A673 (cell line): Measurements from ENCODE around the gene CTTN. TPM values are rescaled to one million over a fixed set of nuclear protein-coding genes. Genes with fewer than 3 reads are reported as not detected.

ENCODE experiments used
- BruUV-seq: library from RNA; stranded (reverse); fragments of 400-500 nt; replicated peaks from 2 replicates; lab custom pipeline; 2021; lab: Mats Ljungman, UMichigan
- CTCF ChIA-PET: fragments of 300-600 bp; sonication (Branson Sonifier 250); formaldehyde crosslinking; loops from one replicate; lab custom pipeline; 2022; ENCODE audit warnings: antibody characterized with exemption; lab: Charles Lee
- POLR2A ChIA-PET: fragments of 300-600 bp; sonication (Branson Sonifier 250); formaldehyde crosslinking; loops from one replicate; lab custom pipeline; 2022; ENCODE audit warnings: antibody characterized with exemption; ENCODE audit not compliant: low non-redundant PET; lab: Charles Lee
- DNase-seq: peaks from one replicate; pipeline ENCODE4 v3.0.0-alpha.2; 2015; ENCODE audit warnings: low spot score
- H3K27ac ChIP-seq: fragments of 200-600 bp; sonication (generic); 2 replicates; pipeline ENCODE4 v1.5.1; 2016; ENCODE audit warnings: mixed run types, low read depth, mild to moderate bottlenecking, mixed read lengths, antibody characterized with exemption, low read length; ENCODE audit not compliant: poor library complexity, severe bottlenecking
- H3K27me3 ChIP-seq: fragments of 200-600 bp; sonication (generic); replicated peaks from 2 replicates; pipeline ENCODE4 v1.6.1; 2017; ENCODE audit warnings: mixed run types, low read depth, mild to moderate bottlenecking, mixed read lengths, antibody characterized with exemption, low read length; ENCODE audit not compliant: insufficient read depth, poor library complexity
- H3K36me3 ChIP-seq: fragments of 200-600 bp; sonication (generic); 2 replicates; pipeline ENCODE4 v1.6.1; 2016; ENCODE audit warnings: mixed run types, mild to moderate bottlenecking, mixed read lengths, antibody characterized with exemption, low read length; ENCODE audit not compliant: insufficient read depth, poor library complexity, severe bottlenecking
- H3K4me1 ChIP-seq: fragments of 200-600 bp; sonication (generic); 2 replicates; pipeline ENCODE4 v1.6.1; 2017; ENCODE audit warnings: mixed run types, mild to moderate bottlenecking, mixed read lengths, antibody characterized with exemption, low read length; ENCODE audit not compliant: insufficient read depth, poor library complexity, severe bottlenecking
- H3K4me3 ChIP-seq: fragments of 200-600 bp; sonication (generic); 2 replicates; pipeline ENCODE4 v1.5.1; 2016; ENCODE audit warnings: low read depth, mixed run types, mild to moderate bottlenecking, mixed read lengths, low read length; ENCODE audit not compliant: poor library complexity, severe bottlenecking
- H3K9me3 ChIP-seq: fragments of 200-600 bp; sonication (generic); 2 replicates; pipeline ENCODE4 v1.6.1; 2016; ENCODE audit warnings: mixed run types, low read depth, mild to moderate bottlenecking, mixed read lengths, antibody characterized with exemption, low read length; ENCODE audit not compliant: poor library complexity, severe bottlenecking
- EZH2 ChIP-seq: fragments of 200-600 bp; sonication (generic); IDR thresholded peaks from 2 replicates; pipeline ENCODE4 v1.6.1; 2017; ENCODE audit warnings: borderline replicate concordance, low read depth, mild to moderate bottlenecking, mixed read lengths, antibody characterized with exemption, low read length; ENCODE audit not compliant: poor library complexity, severe bottlenecking
- intact Hi-C: fragments of 100-400 bp; cut with micrococcal nuclease; formaldehyde crosslinking; loops from one replicate; pipeline ENCODE4 v1.10.0; 2022; ENCODE audit not compliant: unreplicated experiment
- total RNA-seq: library from RNA; stranded (reverse); gene quantifications from 2 replicates; pipeline ENCODE4 v1.2.3, GENCODE V29; 2021
- TF ChIP-seq, protein P1 (sequence below): fragments of 300-800, 200-600 bp; sonication (generic); conservative IDR thresholded peaks from 2 replicates; pipeline ENCODE4 v1.5.1; 2017; ENCODE audit warnings: low read depth, mild to moderate bottlenecking, antibody characterized with exemption, low read length, moderate library complexity, mixed read lengths

CTTN gene
- total RNA-seq, 1 experiment from 2014 or later = 247 TPM

DNA sequence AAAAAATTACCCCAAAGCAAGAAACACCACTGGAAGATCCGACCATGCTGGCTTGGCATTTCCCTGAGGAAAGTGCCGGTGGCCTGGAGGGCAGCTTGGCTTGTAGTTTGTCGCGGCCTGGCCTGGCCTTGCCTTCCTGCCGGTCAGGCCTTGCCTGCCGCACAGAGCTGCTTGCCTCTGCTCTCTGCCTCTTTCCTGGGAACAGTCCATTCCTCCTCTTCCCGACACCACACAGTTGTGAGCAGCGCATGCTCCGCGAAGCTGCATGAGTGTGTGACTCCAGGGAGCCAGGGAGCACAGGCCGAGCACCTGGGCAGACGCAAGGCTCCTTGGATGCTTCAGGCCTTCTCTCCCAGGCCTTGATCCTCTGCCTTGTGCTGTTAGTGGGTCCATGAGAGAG, 19.8 kb downstream of the CTTN start:
- no TSS peak for BruUV-seq
- Histone ChIP-seq H3K4me1 (no peaks in the 10 kb centered on the region), H3K9me3 (no peaks in the 10 kb centered on the region), H3K4me3 (no peak overlapping the region), H3K27me3 (no peaks in the 10 kb centered on the region), H3K36me3 (peaks cover 91% of the 10 kb centered on the region), H3K27ac (no peak overlapping the region)
- TF ChIP-seq EZH2 = no peak
- TF ChIP-seq, protein P1, sequence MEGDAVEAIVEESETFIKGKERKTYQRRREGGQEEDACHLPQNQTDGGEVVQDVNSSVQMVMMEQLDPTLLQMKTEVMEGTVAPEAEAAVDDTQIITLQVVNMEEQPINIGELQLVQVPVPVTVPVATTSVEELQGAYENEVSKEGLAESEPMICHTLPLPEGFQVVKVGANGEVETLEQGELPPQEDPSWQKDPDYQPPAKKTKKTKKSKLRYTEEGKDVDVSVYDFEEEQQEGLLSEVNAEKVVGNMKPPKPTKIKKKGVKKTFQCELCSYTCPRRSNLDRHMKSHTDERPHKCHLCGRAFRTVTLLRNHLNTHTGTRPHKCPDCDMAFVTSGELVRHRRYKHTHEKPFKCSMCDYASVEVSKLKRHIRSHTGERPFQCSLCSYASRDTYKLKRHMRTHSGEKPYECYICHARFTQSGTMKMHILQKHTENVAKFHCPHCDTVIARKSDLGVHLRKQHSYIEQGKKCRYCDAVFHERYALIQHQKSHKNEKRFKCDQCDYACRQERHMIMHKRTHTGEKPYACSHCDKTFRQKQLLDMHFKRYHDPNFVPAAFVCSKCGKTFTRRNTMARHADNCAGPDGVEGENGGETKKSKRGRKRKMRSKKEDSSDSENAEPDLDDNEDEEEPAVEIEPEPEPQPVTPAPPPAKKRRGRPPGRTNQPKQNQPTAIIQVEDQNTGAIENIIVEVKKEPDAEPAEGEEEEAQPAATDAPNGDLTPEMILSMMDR = no peak
- intact Hi-C loops = no loop called here
- CTCF ChIA-PET = no interaction called here
- no peak for DNase-seq
- POLR2A ChIA-PET = no interaction called here

DNA sequence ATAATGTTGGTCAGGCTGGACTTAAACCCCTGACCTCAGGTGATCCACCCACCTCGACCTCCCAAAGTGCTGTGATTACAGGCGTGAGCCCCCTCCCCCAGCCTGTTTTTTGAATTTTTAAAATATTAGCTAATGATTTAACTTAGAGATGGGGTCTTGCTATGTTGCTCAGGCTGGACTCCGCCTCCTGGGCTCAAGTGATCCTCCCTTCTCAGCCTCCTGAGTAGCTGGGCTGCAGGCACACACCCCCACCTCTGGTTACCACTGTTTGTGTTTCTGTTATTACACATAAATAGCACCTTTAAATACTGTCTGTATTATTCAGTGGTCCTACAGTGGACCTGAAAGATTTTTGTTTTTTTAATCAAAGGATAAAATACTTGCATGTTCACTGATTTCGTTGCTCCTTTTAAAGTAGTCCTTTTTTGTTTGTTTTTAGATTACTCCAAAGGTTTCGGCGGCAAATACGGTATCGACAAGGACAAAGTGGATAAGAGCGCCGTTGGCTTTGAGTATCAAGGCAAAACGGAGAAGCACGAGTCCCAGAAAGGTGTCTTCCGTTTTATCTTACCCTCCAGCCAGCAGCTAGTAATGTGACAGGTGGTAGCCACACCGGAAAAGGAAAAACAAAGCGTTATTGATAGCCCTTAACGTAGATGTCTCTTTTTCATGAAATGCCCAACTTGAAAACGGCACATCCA, 21.1 kb downstream of the CTTN start:
- POLR2A ChIA-PET = no interaction called here
- intact Hi-C loops = no loop called here

DNA sequence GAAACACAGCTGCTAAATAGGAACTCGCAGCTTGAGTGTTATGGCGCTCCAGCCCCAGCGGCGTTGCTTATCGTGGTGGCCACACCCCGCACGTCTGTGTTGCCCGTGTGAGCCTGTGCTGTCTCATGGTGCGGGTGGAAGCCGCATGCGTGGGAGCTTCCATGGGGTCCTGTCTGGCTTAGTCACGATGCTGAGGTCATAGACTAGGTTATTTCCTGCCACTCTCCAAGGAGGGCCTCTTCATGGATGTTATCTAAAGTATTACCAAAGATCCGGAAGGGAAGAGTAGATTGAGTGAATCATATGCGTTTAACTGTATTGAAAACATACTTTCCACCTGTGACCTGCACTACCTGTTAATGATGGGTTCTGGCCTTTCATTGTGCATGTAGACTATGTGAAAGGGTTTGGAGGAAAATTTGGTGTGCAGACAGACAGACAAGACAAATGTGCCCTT, 21.7 kb downstream of the CTTN start:
- Histone ChIP-seq H3K27ac (no peak overlapping the region), H3K27me3 (no peaks in the 10 kb centered on the region), H3K36me3 (peaks cover 86% of the 10 kb centered on the region), H3K4me1 (no peaks in the 10 kb centered on the region), H3K4me3 (no peak overlapping the region), H3K9me3 (no peaks in the 10 kb centered on the region)
- CTCF ChIA-PET = no interaction called here
- POLR2A ChIA-PET = no interaction called here
- BruUV-seq = no TSS peak
- no peak for DNase-seq
- TF ChIP-seq, protein P1 = no peak
- TF ChIP-seq EZH2 = no peak
- intact Hi-C loops = no loop called here

More for the DNA sequence above, 21.1 kb downstream of the CTTN start:
- TF ChIP-seq, protein P1 = no peak
- no peak for TF ChIP-seq EZH2
- BruUV-seq = no TSS peak
- no peaks in the 10 kb centered on the region for H3K27me3 ChIP-seq
- no peak overlapping the region for H3K4me3 ChIP-seq
- no peaks in the 10 kb centered on the region for H3K9me3 ChIP-seq
- no peak for DNase-seq
- peaks cover 86% of the 10 kb centered on the region for H3K36me3 ChIP-seq
- CTCF ChIA-PET = no interaction called here
- no peak overlapping the region for H3K27ac ChIP-seq
- no peaks in the 10 kb centered on the region for H3K4me1 ChIP-seq
